IMR-90 (cell line): ENCODE measurements around the gene NFATC1. TPM values are rescaled to one million over a fixed set of nuclear protein-coding genes. Genes with fewer than 3 reads are reported as not detected.

Experiments used
- ATAC-seq: fragments of 200-7000 bp; cut with Tn5 transposase; 2 replicates; pipeline ENCODE4 v1.9.1; 2020; ENCODE audit warnings: low read depth, mild to moderate bottlenecking, moderate library complexity
- BruUV-seq: library from RNA; stranded (reverse); fragments of 400-500 nt; replicated peaks from 2 replicates; lab custom pipeline; 2021; lab: Mats Ljungman, UMichigan
- CTCF ChIA-PET: fragments of 300-600 bp; formaldehyde crosslinking; extraction: SDS; loops from one replicate; lab custom pipeline; 2021; ENCODE audit warnings: antibody characterized with exemption; lab: Yijun Ruan, JAX
- POLR2A ChIA-PET: fragments of 300-600 bp; sonication (Branson Sonifier 250); formaldehyde crosslinking; loops from one replicate; lab custom pipeline; 2022; ENCODE audit warnings: antibody characterized with exemption; ENCODE audit not compliant: unreplicated experiment; lab: Charles Lee
- DNase-seq: peaks from one replicate; pipeline ENCODE4 v3.0.0; 2013
- H2AFZ ChIP-seq: replicated peaks from 2 replicates; pipeline ENCODE3; 2013; ENCODE audit warnings: low read length, mild to moderate bottlenecking; ENCODE audit not compliant: poor library complexity
- H2AK5ac ChIP-seq: 2 replicates; pipeline ENCODE4 v1.6.1; 2013; ENCODE audit warnings: low read depth, low read length, inconsistent platforms
- H2AK9ac ChIP-seq: replicated peaks from 2 replicates; pipeline ENCODE3; 2013; ENCODE audit warnings: mild to moderate bottlenecking, low read depth, low read length, moderate library complexity; ENCODE audit not compliant: poor library complexity
- H2BK120ac ChIP-seq: 2 replicates; pipeline ENCODE4 v1.6.1; 2013; ENCODE audit warnings: low read depth, low read length, inconsistent platforms
- H2BK15ac ChIP-seq: 3 replicates; pipeline ENCODE4 v1.6.1; 2013; ENCODE audit warnings: low read depth, low read length, inconsistent platforms
- H2BK20ac ChIP-seq: 2 replicates; pipeline ENCODE4 v1.6.1; 2013; ENCODE audit warnings: low read depth, mild to moderate bottlenecking, inconsistent platforms, low read length, moderate library complexity
- H2BK5ac ChIP-seq: 2 replicates; pipeline ENCODE4 v1.6.1; 2013; ENCODE audit warnings: mild to moderate bottlenecking, low read depth, low read length, inconsistent platforms; ENCODE audit not compliant: poor library complexity, severe bottlenecking
- H3K14ac ChIP-seq: replicated peaks from 2 replicates; pipeline ENCODE4 v1.6.1; 2013; ENCODE audit warnings: low read depth, low read length, inconsistent platforms
- H3K18ac ChIP-seq: 2 replicates; pipeline ENCODE4 v1.6.1; 2013; ENCODE audit warnings: low read depth, low read length, control low read depth
- H3K23ac ChIP-seq: 2 replicates; pipeline ENCODE4 v1.6.1; 2013; ENCODE audit warnings: low read depth, low read length, inconsistent platforms
- H3K27ac ChIP-seq: 2 replicates; pipeline ENCODE4 v1.5.1; 2013; ENCODE audit warnings: mild to moderate bottlenecking, control low read depth, low read length; ENCODE audit not compliant: insufficient read depth
- H3K27me3 ChIP-seq: 2 replicates; pipeline ENCODE4 v1.6.1; 2013; ENCODE audit warnings: low read length; ENCODE audit not compliant: control insufficient read depth, insufficient read depth
- H3K36me3 ChIP-seq: 2 replicates; pipeline ENCODE4 v1.6.1; 2013; ENCODE audit warnings: low read length, mixed read lengths; ENCODE audit not compliant: control insufficient read depth, insufficient read depth
- H3K4ac ChIP-seq: 2 replicates; pipeline ENCODE4 v1.6.1; 2013; ENCODE audit warnings: low read depth, low read length, inconsistent platforms
- H3K4me1 ChIP-seq: 2 replicates; pipeline ENCODE4 v1.6.1; 2013; ENCODE audit warnings: low read length, mixed read lengths; ENCODE audit not compliant: control insufficient read depth, insufficient read depth
- H3K4me2 ChIP-seq: 2 replicates; pipeline ENCODE4 v1.6.1; 2013; ENCODE audit warnings: low read depth, mild to moderate bottlenecking, control low read depth, low read length, moderate library complexity
- H3K4me3 ChIP-seq: 2 replicates; pipeline ENCODE4 v1.5.1; 2013; ENCODE audit warnings: low read depth, mild to moderate bottlenecking, control low read depth, low read length, moderate library complexity; ENCODE audit not compliant: insufficient read depth
- H3K56ac ChIP-seq: 2 replicates; pipeline ENCODE4 v1.6.1; 2013; ENCODE audit warnings: low read length, inconsistent platforms; ENCODE audit not compliant: insufficient read depth; ENCODE audit errors: extremely low read depth
- H3K79me1 ChIP-seq, 2 experiments: 2 replicates each; pipeline ENCODE4 v1.6.1; 2013; ENCODE audit warnings: low read length in 2 of 2, inconsistent platforms in 1 of 2, low read depth in 1 of 2
- H3K9ac ChIP-seq: 2 replicates; pipeline ENCODE4 v1.6.1; 2013; ENCODE audit warnings: low read depth, low read length, control low read depth
- H3K9me1 ChIP-seq: 2 replicates; pipeline ENCODE4 v1.6.1; 2013; ENCODE audit warnings: low read length, inconsistent platforms; ENCODE audit not compliant: insufficient read depth
- H3K9me3 ChIP-seq: 2 replicates; pipeline ENCODE4 v1.6.1; 2013; ENCODE audit warnings: low read length; ENCODE audit not compliant: control insufficient read depth, insufficient read depth
- H4K20me1 ChIP-seq: 2 replicates; pipeline ENCODE4 v1.6.1; 2013; ENCODE audit warnings: low read length, inconsistent platforms; ENCODE audit not compliant: insufficient read depth
- H4K5ac ChIP-seq: 2 replicates; pipeline ENCODE4 v1.6.1; 2013; ENCODE audit warnings: mild to moderate bottlenecking, low read depth, low read length, control low read depth
- H4K8ac ChIP-seq, 2 experiments: 2 replicates each; pipeline ENCODE4 v1.6.1; 2013; ENCODE audit warnings: low read depth in 2 of 2, low read length in 2 of 2, control low read depth in 1 of 2, inconsistent platforms in 1 of 2
- H4K91ac ChIP-seq: 2 replicates; pipeline ENCODE4 v1.6.1; 2013; ENCODE audit warnings: low read depth, low read length, inconsistent platforms; ENCODE audit not compliant: insufficient read depth
- BHLHE40 ChIP-seq: fragments of 150-350 bp; IDR thresholded peaks from 2 replicates; pipeline ENCODE4 v1.6.1; 2016; ENCODE audit warnings: mild to moderate bottlenecking, low read depth, low read length
- CHD1 ChIP-seq: IDR thresholded peaks from 2 replicates; pipeline ENCODE4 v1.6.1; 2012; ENCODE audit warnings: low read depth, low read length, improper control_type of control experiment
- ELK1 ChIP-seq: fragments of 150-350 bp; IDR thresholded peaks from 2 replicates; pipeline ENCODE4 v1.6.1; 2016; ENCODE audit warnings: low read depth, mild to moderate bottlenecking, low read length, moderate library complexity, borderline replicate concordance
- FOS ChIP-seq: fragments of 150-350 bp; IDR thresholded peaks from 2 replicates; pipeline ENCODE4 v1.6.1; 2016; ENCODE audit warnings: low read depth, low read length
- MAFK ChIP-seq: IDR thresholded peaks from 2 replicates; pipeline ENCODE4 v1.6.1; 2012; ENCODE audit warnings: low read depth, low read length, improper control_type of control experiment
- MAZ ChIP-seq: IDR thresholded peaks from 2 replicates; pipeline ENCODE4 v1.6.1; 2012; ENCODE audit warnings: low read depth, mild to moderate bottlenecking, low read length, improper control_type of control experiment, moderate library complexity, borderline replicate concordance
- POLR2A ChIP-seq: IDR thresholded peaks from 2 replicates; pipeline ENCODE4 v1.6.1; 2012; ENCODE audit warnings: mild to moderate bottlenecking, low read depth, low read length
- RAD21 ChIP-seq: IDR thresholded peaks from 2 replicates; pipeline ENCODE4 v1.6.1; 2012; ENCODE audit warnings: low read length, improper control_type of control experiment
- RCOR1 ChIP-seq: IDR thresholded peaks from 2 replicates; pipeline ENCODE4 v1.6.1; 2012; ENCODE audit warnings: mild to moderate bottlenecking, low read length, improper control_type of control experiment; ENCODE audit not compliant: insufficient replicate concordance
- SMC3 ChIP-seq: fragments of 150-350 bp; IDR thresholded peaks from 2 replicates; pipeline ENCODE4 v1.6.1; 2016; ENCODE audit warnings: low read depth, mild to moderate bottlenecking, antibody characterized with exemption, low read length, moderate library complexity
- WGBS, 2 experiments: methylation state at CpG; one replicate each; pipeline versions ENCODE4 v1.1.5 to v1.1.7; 2013; ENCODE audit warnings: missing lambda C conversion rate in 2 of 2; ENCODE audit not compliant: insufficient read length in 1 of 2; ENCODE audit errors: extremely low coverage in 2 of 2; 5-methylcytosine and 5-hydroxymethylcytosine counted together
- dilution Hi-C: fragments of 300-500 bp; cut with HindIII; formaldehyde crosslinking; loops from one replicate; pipeline ENCODE4 v1.14.3; 2018; ENCODE audit warnings: low sequenced_read_pairs; ENCODE audit not compliant: unreplicated experiment
- in situ Hi-C: fragments of 300-500 bp; cut with MboI; formaldehyde crosslinking; loops from 3 replicates; pipeline ENCODE4 v1.14.3; 2019; ENCODE audit warnings: low sequenced_read_pairs, inconsistent platforms, mixed read lengths
- intact Hi-C: fragments of 100-400 bp; cut with micrococcal nuclease; formaldehyde crosslinking; loops from 2 replicates; pipeline ENCODE4 v1.10.0; 2022
- polyA plus RNA-seq, 3 experiments: library from polyadenylated mRNA; depleted of rRNA; stranded (reverse); fragments of >200 nt; gene quantifications; 2 replicates each; pipeline ENCODE4 v1.2.3, GENCODE V29; 2012; ENCODE audit warnings: low replicate concordance in 1 of 3
- total RNA-seq: library from RNA; depleted of rRNA; stranded (reverse); fragments of >200 nt; gene quantifications from 2 replicates; pipeline ENCODE4 v1.2.3, GENCODE V29; 2012
- TF ChIP-seq, protein P1 (sequence below): conservative IDR thresholded peaks from 2 replicates; pipeline ENCODE4 v1.5.1; 2012; ENCODE audit warnings: mild to moderate bottlenecking, low read depth, low read length, improper control_type of control experiment

Gene NFATC1
- total and polyA plus RNA-seq, 2 of the 4 experiments (the other 2 are of a cell fraction), result 0.36 to 1.8 TPM

GRCh38 chr18:79451237-79452125, 55.8 kb downstream of the NFATC1 start (continued):
- TF ChIP-seq MAZ (no peak), BHLHE40 (no peak)

DNA sequence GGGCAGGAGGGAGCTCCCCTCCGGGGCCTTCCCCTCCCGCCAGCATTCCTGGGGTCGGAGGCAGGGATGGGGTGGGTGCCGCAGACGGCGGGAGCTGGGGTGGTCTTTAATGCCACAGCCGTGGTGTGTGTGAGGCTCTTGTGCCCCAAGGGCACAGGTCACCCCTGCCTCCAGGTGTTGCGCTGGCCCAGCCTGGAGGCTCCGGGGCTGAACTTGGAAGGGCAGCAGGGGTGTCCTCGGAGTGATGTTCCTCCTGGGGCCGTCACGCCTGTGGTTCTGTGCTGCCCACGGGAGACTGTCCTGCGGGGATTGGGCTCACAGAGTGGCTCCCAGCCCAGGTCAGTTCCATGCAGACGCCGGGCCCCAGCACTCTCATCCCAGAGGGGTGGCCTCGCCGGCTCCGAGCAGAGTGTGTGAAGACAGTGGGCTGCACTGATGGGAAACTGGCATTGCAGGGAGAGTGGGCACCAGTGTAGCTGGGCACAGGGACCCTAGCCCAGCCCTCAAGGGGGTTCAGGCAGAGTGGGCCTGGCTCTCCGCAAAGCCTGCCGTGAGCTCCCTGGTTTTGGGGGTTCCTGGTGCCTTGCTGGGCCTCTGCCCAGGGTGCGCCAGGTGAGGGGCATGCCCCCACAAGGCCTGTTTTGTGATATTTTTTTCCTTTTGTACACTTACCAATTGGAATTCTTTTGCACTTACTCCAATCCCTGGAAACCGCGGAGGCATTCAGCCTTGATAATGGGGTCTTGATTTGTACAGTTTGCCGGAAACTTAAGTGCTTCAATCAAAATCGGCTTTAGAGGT, 56.7 kb downstream of the NFATC1 start:
- Histone ChIP-seq H2BK5ac (no peak overlapping the region), H3K18ac (no peak overlapping the region), H4K8ac (no peak overlapping the region), H4K5ac (no peak overlapping the region), H3K9me1 (no peaks in the 10 kb centered on the region; the same call in 1 of the 2 replicates), H3K4me2 (no peak overlapping the region), H3K14ac (no peak overlapping the region), H3K9ac (no peak overlapping the region), H3K79me1 (no peaks in the 10 kb centered on the region), H3K9me3 (no peaks in the 10 kb centered on the region), H2BK20ac (no peak overlapping the region), H2AFZ (no peak overlapping the region), H3K27me3 (no peaks in the 10 kb centered on the region), H4K20me1 (peaks cover 5% of the 10 kb centered on the region), H3K23ac (no peak overlapping the region), H2BK120ac (no peak overlapping the region), H3K27ac (no peak overlapping the region), H3K36me3 (peaks cover 7% of the 10 kb centered on the region; the same call in 1 of the 2 replicates), H2AK5ac (no peak overlapping the region), H3K56ac (no peak overlapping the region), H2AK9ac (no peak overlapping the region), H3K4me3 (no peak overlapping the region), H3K4ac (no peak overlapping the region), H3K4me1 (peaks cover 1% of the 10 kb centered on the region; the same call in 1 of the 2 replicates), H4K91ac (no peak overlapping the region), H2BK15ac (no peak overlapping the region)
- intact Hi-C loops, result no loop called here
- TF ChIP-seq MAZ, result no peak
- TF ChIP-seq ELK1, result no peak
- no peak for TF ChIP-seq CHD1
- TF ChIP-seq SMC3, result no peak
- TF ChIP-seq FOS, result no peak
- TF ChIP-seq MAFK, result no peak
- no peak for TF ChIP-seq RAD21
- TF ChIP-seq RCOR1, result no peak
- TF ChIP-seq POLR2A, result no peak
- TF ChIP-seq BHLHE40, result no peak
- TF ChIP-seq, protein P1, sequence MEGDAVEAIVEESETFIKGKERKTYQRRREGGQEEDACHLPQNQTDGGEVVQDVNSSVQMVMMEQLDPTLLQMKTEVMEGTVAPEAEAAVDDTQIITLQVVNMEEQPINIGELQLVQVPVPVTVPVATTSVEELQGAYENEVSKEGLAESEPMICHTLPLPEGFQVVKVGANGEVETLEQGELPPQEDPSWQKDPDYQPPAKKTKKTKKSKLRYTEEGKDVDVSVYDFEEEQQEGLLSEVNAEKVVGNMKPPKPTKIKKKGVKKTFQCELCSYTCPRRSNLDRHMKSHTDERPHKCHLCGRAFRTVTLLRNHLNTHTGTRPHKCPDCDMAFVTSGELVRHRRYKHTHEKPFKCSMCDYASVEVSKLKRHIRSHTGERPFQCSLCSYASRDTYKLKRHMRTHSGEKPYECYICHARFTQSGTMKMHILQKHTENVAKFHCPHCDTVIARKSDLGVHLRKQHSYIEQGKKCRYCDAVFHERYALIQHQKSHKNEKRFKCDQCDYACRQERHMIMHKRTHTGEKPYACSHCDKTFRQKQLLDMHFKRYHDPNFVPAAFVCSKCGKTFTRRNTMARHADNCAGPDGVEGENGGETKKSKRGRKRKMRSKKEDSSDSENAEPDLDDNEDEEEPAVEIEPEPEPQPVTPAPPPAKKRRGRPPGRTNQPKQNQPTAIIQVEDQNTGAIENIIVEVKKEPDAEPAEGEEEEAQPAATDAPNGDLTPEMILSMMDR, result no peak
- no peak for ATAC-seq
- ChIA-PET POLR2A (no interaction called here), CTCF (no interaction called here)
- DNase-seq, result no peak
- dilution Hi-C loops, result no loop called here
- BruUV-seq, result no TSS peak
- in situ Hi-C loops, result no loop called here
- 86% methylated on average over 11 of the region's 26 CpGs; no CpG with 5 or more reads in 1 of the 2 experiments for WGBS, 2 experiments
